SK-N-SH (cell line): ENCODE results near the gene ANO4. TPM values are rescaled to one million over a fixed set of nuclear protein-coding genes. Genes with fewer than 3 reads are reported as not detected.

Experiments
- CTCF ChIA-PET: fragments of 300-600, 350-600 bp; formaldehyde crosslinking; extraction: SDS; loops from one replicate; lab custom pipeline; 2021; lab: Yijun Ruan, JAX
- POLR2A ChIA-PET: fragments of 350-600 bp; sonication (Branson Sonifier 250); formaldehyde crosslinking; extraction: SDS; loops from one replicate; lab custom pipeline; 2020; ENCODE audit warnings: antibody characterized with exemption, inconsistent platforms; lab: Yijun Ruan, JAX
- DNase-seq: peaks from one replicate; pipeline ENCODE4 v3.0.0; 2012
- H2AFZ ChIP-seq: fragments of 200-600 bp; sonication (generic); 2 replicates; pipeline ENCODE4 v1.8.1; 2016; ENCODE audit warnings: antibody characterized with exemption, mild to moderate bottlenecking, low read depth
- H3F3A ChIP-seq: fragments of 200-600 bp; sonication (generic); replicated peaks from 2 replicates; pipeline ENCODE3; 2016; ENCODE audit warnings: antibody characterized with exemption, mild to moderate bottlenecking; ENCODE audit not compliant: insufficient read depth
- H3K27ac ChIP-seq, 2 experiments: fragments of 200-500 bp in 1 of 2; fragments of 200-600 bp in 1 of 2; sonication (Bioruptor generic) in 1 of 2; sonication (generic), shearing (Covaris generic) in 1 of 2; 2 replicates each; pipeline versions ENCODE4 v1.5.1 to v1.6.1; 2014 to 2016; ENCODE audit warnings: low read depth in 2 of 2, inconsistent platforms in 1 of 2, low read length in 1 of 2, mild to moderate bottlenecking in 1 of 2, mixed read lengths in 1 of 2
- H3K27me3 ChIP-seq: fragments of 200-600 bp; sonication (generic), shearing (Covaris generic); 2 replicates; pipeline ENCODE4 v1.6.1; 2016; ENCODE audit warnings: mixed run types; ENCODE audit not compliant: insufficient read depth
- H3K36me3 ChIP-seq, 2 experiments: fragments of 200-500 bp in 1 of 2; fragments of 200-600 bp in 1 of 2; sonication (Bioruptor generic) in 1 of 2; sonication (generic) in 1 of 2; replicated peaks in 1 of 2; 2 replicates each; pipeline versions ENCODE3 to v1.5.1; 2014 to 2016; ENCODE audit warnings: low read length in 1 of 2, mild to moderate bottlenecking in 1 of 2; ENCODE audit not compliant: insufficient read depth in 2 of 2, control insufficient read depth in 1 of 2
- H3K4me1 ChIP-seq, 2 experiments: fragments of 200-500 bp in 1 of 2; fragments of 200-600 bp in 1 of 2; sonication (Bioruptor generic) in 1 of 2; sonication (generic), shearing (Covaris generic) in 1 of 2; 2 replicates each; pipeline versions ENCODE4 v1.5.1 to v1.6.1; 2014 to 2016; ENCODE audit warnings: low read depth in 1 of 2, low read length in 1 of 2, mixed run types in 1 of 2; ENCODE audit not compliant: insufficient read depth in 2 of 2, control insufficient read depth in 1 of 2
- H3K4me2 ChIP-seq: fragments of 200-600 bp; sonication (generic), shearing (Covaris generic); 2 replicates; pipeline ENCODE4 v1.6.1; 2017; ENCODE audit warnings: mixed run types
- H3K4me3 ChIP-seq, 2 experiments: fragments of 200-500 bp in 1 of 2; fragments of 200-600 bp in 1 of 2; sonication (Bioruptor generic) in 1 of 2; sonication (generic), shearing (Covaris generic) in 1 of 2; 2 replicates each; pipeline versions ENCODE4 v1.5.1 to v1.8.1; 2014 to 2016; ENCODE audit warnings: low read depth in 2 of 2, inconsistent platforms in 1 of 2, low read length in 1 of 2, mild to moderate bottlenecking in 1 of 2, mixed read lengths in 1 of 2, moderate library complexity in 1 of 2
- H3K79me2 ChIP-seq: fragments of 200-600 bp; sonication (generic); 2 replicates; pipeline ENCODE4 v1.8.1; 2017; ENCODE audit warnings: mild to moderate bottlenecking; ENCODE audit not compliant: insufficient read depth
- H3K9ac ChIP-seq: fragments of 200-600 bp; sonication (generic); 2 replicates; pipeline ENCODE4 v1.6.1; 2017; ENCODE audit warnings: mixed run types
- H3K9me2 ChIP-seq: fragments of 200-600 bp; sonication (generic); 2 replicates; pipeline ENCODE4 v1.6.1; 2017; ENCODE audit warnings: mixed run types
- H3K9me3 ChIP-seq: fragments of 200-600 bp; sonication (generic); 2 replicates; pipeline ENCODE4 v1.6.1; 2017; ENCODE audit warnings: mixed run types, mild to moderate bottlenecking, moderate library complexity
- H4K20me1 ChIP-seq: fragments of 200-600 bp; sonication (generic); 2 replicates; pipeline ENCODE4 v1.6.1; 2017; ENCODE audit warnings: mild to moderate bottlenecking, mixed run types; ENCODE audit not compliant: insufficient read depth
- EP300 ChIP-seq, 2 experiments: IDR thresholded peaks; 2 replicates each; pipeline versions ENCODE4 v1.4.0 to v1.6.1; 2012; ENCODE audit warnings: borderline replicate concordance in 1 of 2, low read depth in 1 of 2, low read length in 1 of 2
- EZH2phosphoT487 ChIP-seq: fragments of 200-600 bp; sonication (generic); IDR thresholded peaks from 2 replicates; pipeline ENCODE4 v1.6.1; 2017; ENCODE audit warnings: low read depth, mixed run types, mild to moderate bottlenecking, antibody characterized with exemption, moderate library complexity, borderline replicate concordance
- FOSL2 ChIP-seq: IDR thresholded peaks from 2 replicates; pipeline ENCODE4 v1.4.0; 2012; ENCODE audit warnings: low read depth, mild to moderate bottlenecking, moderate library complexity, borderline replicate concordance
- FOXJ3 ChIP-seq: sonication (generic); formaldehyde crosslinking; IDR thresholded peaks from 2 replicates; pipeline ENCODE4 v1.5.1; 2020; ENCODE audit warnings: mild to moderate bottlenecking, missing genetic modification reagents
- GABPA ChIP-seq: IDR thresholded peaks from 2 replicates; pipeline ENCODE4 v1.4.0; 2012; ENCODE audit warnings: low read depth, mild to moderate bottlenecking
- GATA2 ChIP-seq: sonication (generic); formaldehyde crosslinking; IDR thresholded peaks from 2 replicates; pipeline ENCODE4 v1.5.0; 2020; ENCODE audit warnings: mild to moderate bottlenecking, missing genetic modification reagents
- JUND ChIP-seq: IDR thresholded peaks from 2 replicates; pipeline ENCODE4 v1.4.0; 2012
- NFIC ChIP-seq: IDR thresholded peaks from 2 replicates; pipeline ENCODE4 v1.4.0; 2012; ENCODE audit warnings: borderline replicate concordance
- NRF1 ChIP-seq: IDR thresholded peaks from 2 replicates; pipeline ENCODE4 v1.6.1; 2012; ENCODE audit warnings: low read depth, mild to moderate bottlenecking, low read length
- RCOR1 ChIP-seq: fragments of 150-350 bp; IDR thresholded peaks from 2 replicates; pipeline ENCODE4 v1.6.1; 2017; ENCODE audit warnings: antibody characterized with exemption, low read length
- RFX5 ChIP-seq: IDR thresholded peaks from 2 replicates; pipeline ENCODE4 v1.6.1; 2012; ENCODE audit warnings: mild to moderate bottlenecking, improper control_type of control experiment, low read length
- SMC3 ChIP-seq: IDR thresholded peaks from 2 replicates; pipeline ENCODE4 v1.6.1; 2012; ENCODE audit warnings: low read depth, low read length, improper control_type of control experiment
- TAF1 ChIP-seq: IDR thresholded peaks from 2 replicates; pipeline ENCODE4 v1.6.1; 2012; ENCODE audit warnings: low read depth, mild to moderate bottlenecking, low read length, moderate library complexity, borderline replicate concordance
- TCF12 ChIP-seq: IDR thresholded peaks from 2 replicates; pipeline ENCODE4 v1.4.0; 2012
- TEAD4 ChIP-seq: IDR thresholded peaks from 2 replicates; pipeline ENCODE4 v1.4.0; 2012; ENCODE audit warnings: mild to moderate bottlenecking, borderline replicate concordance; ENCODE audit not compliant: insufficient read depth
- YY1 ChIP-seq: IDR thresholded peaks from 2 replicates; pipeline ENCODE4 v1.4.0; 2012; ENCODE audit warnings: low read depth, mild to moderate bottlenecking
- WGBS: methylation state at CpG from one replicate; pipeline ENCODE4 v1.1.6; 2017; ENCODE audit warnings: low lambda C conversion rate; 5-methylcytosine and 5-hydroxymethylcytosine counted together
- polyA plus RNA-seq, 3 experiments: library from polyadenylated mRNA; depleted of rRNA; stranded (reverse); fragments of >200 nt; gene quantifications; 2 replicates each; pipeline ENCODE4 v1.2.3, GENCODE V29; 2012
- TF ChIP-seq, protein P1 (sequence below): IDR thresholded peaks from 2 replicates; pipeline ENCODE4; 2012
- TF ChIP-seq, protein P2 (sequence below): IDR thresholded peaks from 2 replicates; pipeline ENCODE4 v1.6.1; 2012; ENCODE audit warnings: mild to moderate bottlenecking, low read depth, low read length, moderate library complexity
- TF ChIP-seq, protein P3 (sequence below): IDR thresholded peaks from 2 replicates; pipeline ENCODE4 v1.4.0; 2012; ENCODE audit warnings: low read depth, borderline replicate concordance
- TF ChIP-seq, protein P4 (sequence below): fragments of 200-600 bp; sonication (generic); IDR thresholded peaks from 2 replicates; pipeline ENCODE4 v1.6.1; 2017; ENCODE audit warnings: antibody characterized with exemption, mild to moderate bottlenecking, moderate library complexity

ANO4 gene
- polyA plus RNA-seq, 1 of the 3 experiments (the other 2 are of a cell fraction), result 9.4 TPM

DNA sequence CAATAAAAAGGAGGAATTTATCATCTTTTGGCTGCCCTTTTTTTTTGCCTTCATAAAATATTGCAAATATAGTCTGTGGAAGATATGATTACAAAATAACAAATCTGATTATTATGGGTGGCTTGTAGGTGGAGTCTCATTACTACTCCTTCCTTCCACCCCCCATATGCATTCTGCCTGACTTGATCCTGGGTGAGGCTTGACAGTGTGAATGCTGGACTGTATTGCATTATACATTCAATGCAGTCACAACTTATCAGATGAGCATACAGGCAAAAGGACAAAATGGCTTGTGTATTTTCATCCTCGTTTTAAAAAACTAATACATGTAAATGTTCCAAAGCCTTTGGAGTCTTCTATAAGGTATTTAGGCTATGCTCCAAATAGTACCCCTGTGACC is 186.3 kb downstream of the ANO4 start:
- POLR2A ChIA-PET, result no interaction called here

DNA sequence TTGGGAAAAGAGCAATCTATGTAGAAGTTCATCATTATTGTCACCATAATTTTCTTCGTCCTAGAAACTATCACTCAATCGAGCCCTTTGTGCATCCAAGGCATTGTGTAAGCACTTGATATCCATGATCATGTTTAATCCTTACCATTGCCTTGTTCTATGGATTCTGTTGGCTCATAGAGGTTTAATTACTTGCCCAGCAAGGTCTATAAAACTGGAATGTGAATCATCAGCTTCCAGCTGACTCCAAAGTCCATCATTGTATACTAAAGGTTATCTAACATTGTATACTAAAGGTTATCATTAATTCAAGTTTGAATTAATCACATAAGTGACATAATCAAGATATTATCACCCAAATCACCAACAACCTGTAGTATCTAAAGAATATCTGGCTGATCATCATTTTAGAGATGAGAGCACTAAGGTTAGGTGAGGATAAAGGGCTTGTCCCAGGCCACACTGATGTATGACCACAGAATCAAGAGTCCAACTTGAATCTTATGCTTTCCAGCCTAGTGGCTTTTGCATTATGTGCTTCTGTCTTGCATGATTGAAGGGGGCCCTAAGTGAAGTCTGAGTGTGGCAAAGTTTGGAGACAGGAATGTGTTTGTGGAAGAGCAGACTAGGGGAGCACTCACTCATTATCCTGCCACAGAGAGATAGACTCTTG is 188.1 kb downstream of the ANO4 start:
- ChIA-PET CTCF (no interaction called here), POLR2A (no interaction called here)
- WGBS, result 41% methylated on average over 2 of the region's 2 CpGs
- Histone ChIP-seq H3F3A (no peaks in the 10 kb centered on the region), H3K9ac (no peak overlapping the region), H3K4me1 (peaks cover 0 to 12% of the 10 kb centered on the region in 2 experiments; a peak in 2 of 4 replicates), H3K4me2 (no peak overlapping the region), H4K20me1 (no peaks in the 10 kb centered on the region), H3K27me3 (no peaks in the 10 kb centered on the region), H3K27ac (no peak overlapping the region), H3K4me3 (no peak overlapping the region), H3K9me3 (no peaks in the 10 kb centered on the region), H3K9me2 (no peaks in the 10 kb centered on the region), H3K36me3 (peaks cover 0 to 5% of the 10 kb centered on the region in 2 experiments), H2AFZ (no peak overlapping the region), H3K79me2 (no peaks in the 10 kb centered on the region)
- no peak for DNase-seq
- TF ChIP-seq, protein P1, sequence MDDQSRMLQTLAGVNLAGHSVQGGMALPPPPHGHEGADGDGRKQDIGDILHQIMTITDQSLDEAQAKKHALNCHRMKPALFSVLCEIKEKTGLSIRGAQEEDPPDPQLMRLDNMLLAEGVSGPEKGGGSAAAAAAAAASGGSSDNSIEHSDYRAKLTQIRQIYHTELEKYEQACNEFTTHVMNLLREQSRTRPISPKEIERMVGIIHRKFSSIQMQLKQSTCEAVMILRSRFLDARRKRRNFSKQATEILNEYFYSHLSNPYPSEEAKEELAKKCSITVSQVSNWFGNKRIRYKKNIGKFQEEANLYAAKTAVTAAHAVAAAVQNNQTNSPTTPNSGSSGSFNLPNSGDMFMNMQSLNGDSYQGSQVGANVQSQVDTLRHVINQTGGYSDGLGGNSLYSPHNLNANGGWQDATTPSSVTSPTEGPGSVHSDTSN, result no peak
- TF ChIP-seq TCF12 (no peak), GABPA (no peak), JUND (no peak)
- TF ChIP-seq, protein P2, sequence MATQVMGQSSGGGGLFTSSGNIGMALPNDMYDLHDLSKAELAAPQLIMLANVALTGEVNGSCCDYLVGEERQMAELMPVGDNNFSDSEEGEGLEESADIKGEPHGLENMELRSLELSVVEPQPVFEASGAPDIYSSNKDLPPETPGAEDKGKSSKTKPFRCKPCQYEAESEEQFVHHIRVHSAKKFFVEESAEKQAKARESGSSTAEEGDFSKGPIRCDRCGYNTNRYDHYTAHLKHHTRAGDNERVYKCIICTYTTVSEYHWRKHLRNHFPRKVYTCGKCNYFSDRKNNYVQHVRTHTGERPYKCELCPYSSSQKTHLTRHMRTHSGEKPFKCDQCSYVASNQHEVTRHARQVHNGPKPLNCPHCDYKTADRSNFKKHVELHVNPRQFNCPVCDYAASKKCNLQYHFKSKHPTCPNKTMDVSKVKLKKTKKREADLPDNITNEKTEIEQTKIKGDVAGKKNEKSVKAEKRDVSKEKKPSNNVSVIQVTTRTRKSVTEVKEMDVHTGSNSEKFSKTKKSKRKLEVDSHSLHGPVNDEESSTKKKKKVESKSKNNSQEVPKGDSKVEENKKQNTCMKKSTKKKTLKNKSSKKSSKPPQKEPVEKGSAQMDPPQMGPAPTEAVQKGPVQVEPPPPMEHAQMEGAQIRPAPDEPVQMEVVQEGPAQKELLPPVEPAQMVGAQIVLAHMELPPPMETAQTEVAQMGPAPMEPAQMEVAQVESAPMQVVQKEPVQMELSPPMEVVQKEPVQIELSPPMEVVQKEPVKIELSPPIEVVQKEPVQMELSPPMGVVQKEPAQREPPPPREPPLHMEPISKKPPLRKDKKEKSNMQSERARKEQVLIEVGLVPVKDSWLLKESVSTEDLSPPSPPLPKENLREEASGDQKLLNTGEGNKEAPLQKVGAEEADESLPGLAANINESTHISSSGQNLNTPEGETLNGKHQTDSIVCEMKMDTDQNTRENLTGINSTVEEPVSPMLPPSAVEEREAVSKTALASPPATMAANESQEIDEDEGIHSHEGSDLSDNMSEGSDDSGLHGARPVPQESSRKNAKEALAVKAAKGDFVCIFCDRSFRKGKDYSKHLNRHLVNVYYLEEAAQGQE, result no peak

More for the DNA sequence above, 186.3 kb downstream of the ANO4 start:
- H3K27ac ChIP-seq, result no peak overlapping the region
- CTCF ChIA-PET, result interaction anchor here (1.5 kb wide), 1 partner anchor 11 kb away, joined by 3 read pairs; no protein-coding TSS in a partner anchor
- no peak overlapping the region for H3K4me3 ChIP-seq
- no peaks in the 10 kb centered on the region for H3K9me2 ChIP-seq
- H4K20me1 ChIP-seq, result no peaks in the 10 kb centered on the region
- H3K9me3 ChIP-seq, result no peaks in the 10 kb centered on the region
- no peaks in the 10 kb centered on the region for H3F3A ChIP-seq
- H3K4me1 ChIP-seq, result no peaks in the 10 kb centered on the region
- H3K27me3 ChIP-seq, result no peaks in the 10 kb centered on the region
- H2AFZ ChIP-seq, result no peak overlapping the region
- no peak for TF ChIP-seq EZH2phosphoT487
- no peak for TF ChIP-seq GATA2 (CRISPR knock-in tag)
- TF ChIP-seq, protein P3, sequence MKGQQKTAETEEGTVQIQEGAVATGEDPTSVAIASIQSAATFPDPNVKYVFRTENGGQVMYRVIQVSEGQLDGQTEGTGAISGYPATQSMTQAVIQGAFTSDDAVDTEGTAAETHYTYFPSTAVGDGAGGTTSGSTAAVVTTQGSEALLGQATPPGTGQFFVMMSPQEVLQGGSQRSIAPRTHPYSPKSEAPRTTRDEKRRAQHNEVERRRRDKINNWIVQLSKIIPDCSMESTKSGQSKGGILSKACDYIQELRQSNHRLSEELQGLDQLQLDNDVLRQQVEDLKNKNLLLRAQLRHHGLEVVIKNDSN, result no peak
- no peak for TF ChIP-seq FOXJ3 (CRISPR knock-in tag)
- no peak for TF ChIP-seq SMC3
- no peak for TF ChIP-seq RCOR1
- TF ChIP-seq RFX5, result no peak
- TF ChIP-seq EP300 (IDR thresholded peaks at IDR 0.05; ENCODE audit: borderline replicate concordance in 1 of 2, low read depth in 1 of 2, low read length in 1 of 2), result no peak
- no peak for TF ChIP-seq NRF1
- no peak for TF ChIP-seq TAF1
- no peak for TF ChIP-seq NFIC
- no peak for TF ChIP-seq TEAD4
- no peak for TF ChIP-seq FOSL2
- TF ChIP-seq YY1, result no peak
- TF ChIP-seq JUND, result no peak
- TF ChIP-seq, protein P4, sequence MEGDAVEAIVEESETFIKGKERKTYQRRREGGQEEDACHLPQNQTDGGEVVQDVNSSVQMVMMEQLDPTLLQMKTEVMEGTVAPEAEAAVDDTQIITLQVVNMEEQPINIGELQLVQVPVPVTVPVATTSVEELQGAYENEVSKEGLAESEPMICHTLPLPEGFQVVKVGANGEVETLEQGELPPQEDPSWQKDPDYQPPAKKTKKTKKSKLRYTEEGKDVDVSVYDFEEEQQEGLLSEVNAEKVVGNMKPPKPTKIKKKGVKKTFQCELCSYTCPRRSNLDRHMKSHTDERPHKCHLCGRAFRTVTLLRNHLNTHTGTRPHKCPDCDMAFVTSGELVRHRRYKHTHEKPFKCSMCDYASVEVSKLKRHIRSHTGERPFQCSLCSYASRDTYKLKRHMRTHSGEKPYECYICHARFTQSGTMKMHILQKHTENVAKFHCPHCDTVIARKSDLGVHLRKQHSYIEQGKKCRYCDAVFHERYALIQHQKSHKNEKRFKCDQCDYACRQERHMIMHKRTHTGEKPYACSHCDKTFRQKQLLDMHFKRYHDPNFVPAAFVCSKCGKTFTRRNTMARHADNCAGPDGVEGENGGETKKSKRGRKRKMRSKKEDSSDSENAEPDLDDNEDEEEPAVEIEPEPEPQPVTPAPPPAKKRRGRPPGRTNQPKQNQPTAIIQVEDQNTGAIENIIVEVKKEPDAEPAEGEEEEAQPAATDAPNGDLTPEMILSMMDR, result no peak
- TF ChIP-seq, all 33 proteins: peak for 0
- no peak for DNase-seq
- no peaks in the 10 kb centered on the region for H3K79me2 ChIP-seq
- peaks cover 0 to 5% of the 10 kb centered on the region in 2 experiments for H3K36me3 ChIP-seq
- no peak overlapping the region for H3K9ac ChIP-seq
- 35% methylated on average over 1 of the region's 1 CpG for WGBS
- no peak overlapping the region for H3K4me2 ChIP-seq
